WI38 (cell line): Measurements from ENCODE around the gene METTL26.

Experiments used
- H3K4me3 ChIP-seq: 2 replicates; pipeline ENCODE4 v1.5.1; 2011; ENCODE audit warnings: low read depth, mild to moderate bottlenecking, control low read depth, low read length
- CTCF ChIP-seq: IDR thresholded peaks from 2 replicates; pipeline ENCODE4 v1.5.1; 2012; ENCODE audit warnings: low read depth, mild to moderate bottlenecking, control low read depth, low read length

Gene METTL26

DNA sequence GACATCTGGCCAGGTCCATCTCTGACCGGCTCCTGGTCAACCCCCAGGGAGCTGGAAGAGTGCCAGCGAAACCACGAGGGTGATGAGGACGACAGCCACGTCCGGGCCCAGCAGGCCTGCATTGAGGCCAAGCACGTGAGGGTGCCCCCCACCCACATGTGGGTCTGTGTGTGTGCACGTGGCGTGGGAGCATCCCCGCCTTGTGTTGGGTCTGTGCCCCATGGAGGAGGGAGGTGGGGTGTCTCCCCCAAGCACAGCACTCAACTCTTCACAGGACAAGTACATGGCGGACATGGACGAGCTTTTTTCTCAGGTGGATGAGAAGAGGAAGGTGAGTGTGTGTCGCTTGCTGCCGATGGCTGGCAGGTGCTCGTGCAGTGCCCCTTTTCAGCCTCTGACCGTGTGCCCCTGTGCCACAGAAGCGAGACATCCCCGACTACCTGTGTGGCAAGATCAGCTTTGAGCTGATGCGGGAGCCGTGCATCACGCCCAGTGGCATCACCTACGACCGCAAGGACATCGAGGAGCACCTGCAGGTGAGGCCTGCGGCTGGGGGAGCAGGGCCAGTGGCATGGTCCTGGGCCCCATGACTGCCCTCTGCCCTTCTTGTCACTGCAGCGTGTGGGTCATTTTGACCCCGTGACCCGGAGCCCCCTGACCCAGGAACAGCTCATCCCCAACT is 45.8 kb upstream of the METTL26 start:
- H3K4me3 ChIP-seq: peak overlapping the region; percentile 82
- no peak for TF ChIP-seq CTCF

DNA sequence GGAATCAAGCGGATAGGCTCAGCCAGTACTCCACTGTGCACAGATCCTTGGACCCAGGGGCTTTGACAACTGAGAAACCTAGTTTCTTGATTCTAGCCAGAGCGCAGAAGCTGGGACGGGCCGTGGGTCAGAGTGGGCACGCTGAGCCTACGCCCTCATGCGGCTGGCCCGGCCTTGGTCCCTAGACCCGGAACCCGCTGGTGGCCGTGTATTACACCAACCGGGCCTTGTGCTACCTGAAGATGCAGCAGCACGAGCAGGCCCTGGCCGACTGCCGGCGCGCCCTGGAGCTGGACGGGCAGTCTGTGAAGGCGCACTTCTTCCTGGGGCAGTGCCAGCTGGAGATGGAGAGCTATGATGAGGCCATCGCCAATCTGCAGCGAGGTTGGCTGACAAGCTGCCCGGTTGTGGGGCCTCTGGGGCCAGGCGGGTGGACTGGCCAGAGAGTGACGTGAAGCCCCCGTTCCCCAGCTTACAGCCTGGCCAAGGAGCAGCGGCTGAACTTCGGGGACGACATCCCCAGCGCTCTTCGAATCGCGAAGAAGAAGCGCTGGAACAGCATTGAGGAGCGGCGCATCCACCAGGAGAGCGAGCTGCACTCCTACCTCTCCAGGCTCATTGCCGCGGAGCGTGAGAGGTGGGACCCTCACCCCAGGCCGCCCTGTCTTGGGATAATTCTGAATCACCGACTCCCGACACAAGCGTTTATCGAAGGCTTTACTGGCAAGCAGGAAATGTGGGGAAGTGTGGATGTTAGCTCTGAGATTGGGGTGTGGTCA is 45.1 kb upstream of the METTL26 start:
- no peak for TF ChIP-seq CTCF
- H3K4me3 ChIP-seq: peak overlapping the region; percentile 82

- H3K4me3 ChIP-seq: peak overlapping the region; percentile 82
- no peak for TF ChIP-seq CTCF
Measured at GRCh38 chr16:680625-680945, 44.5 kb upstream of the METTL26 start.

DNA sequence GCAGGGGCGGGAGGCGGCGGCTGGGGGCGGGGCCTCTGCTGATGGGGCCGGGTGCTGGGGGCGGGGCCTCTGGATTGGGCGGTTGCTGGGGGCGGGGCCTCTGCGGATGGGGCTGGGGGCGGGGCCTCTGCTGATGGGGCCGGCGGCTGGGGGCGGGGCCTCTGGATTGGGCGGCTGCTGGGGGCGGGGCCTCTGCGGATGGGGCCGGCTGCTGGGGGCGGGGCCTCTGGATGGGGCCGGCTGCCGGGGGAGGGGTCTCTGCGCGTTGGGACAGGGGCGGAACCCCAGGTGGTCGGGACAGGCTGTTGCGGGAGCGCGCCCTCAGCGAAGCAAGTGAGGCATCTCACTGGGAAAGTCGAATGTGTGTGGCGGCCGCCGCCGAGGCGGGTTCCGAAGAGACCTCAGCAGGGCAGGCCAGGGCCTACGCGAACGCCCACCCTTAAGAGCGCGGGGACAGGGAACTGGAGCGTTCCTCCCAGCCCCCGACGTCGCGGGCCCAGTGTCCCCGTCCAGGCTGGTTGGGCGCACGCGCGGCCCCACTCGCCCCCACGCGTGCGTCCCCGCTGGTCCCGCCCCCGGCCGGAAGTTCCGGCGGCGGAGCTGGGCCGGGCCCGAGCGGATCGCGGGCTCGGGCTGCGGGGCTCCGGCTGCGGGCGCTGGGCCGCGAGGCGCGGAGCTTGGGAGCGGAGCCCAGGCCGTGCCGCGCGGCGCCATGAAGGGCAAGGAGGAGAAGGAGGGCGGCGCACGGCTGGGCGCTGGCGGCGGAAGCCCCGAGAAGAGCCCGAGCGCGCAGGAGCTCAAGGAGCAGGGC is 43.9 kb upstream of the METTL26 start, which contains the start of gene STUB1:
TSS of gene STUB1 (plus strand) at position 597 of the 811 bp plus-strand sequence. CDS start at position 713, 116 bp downstream.
- H3K4me3 ChIP-seq: peak within 1 kb of the TSS; percentile 82
- no peak for TF ChIP-seq CTCF

DNA sequence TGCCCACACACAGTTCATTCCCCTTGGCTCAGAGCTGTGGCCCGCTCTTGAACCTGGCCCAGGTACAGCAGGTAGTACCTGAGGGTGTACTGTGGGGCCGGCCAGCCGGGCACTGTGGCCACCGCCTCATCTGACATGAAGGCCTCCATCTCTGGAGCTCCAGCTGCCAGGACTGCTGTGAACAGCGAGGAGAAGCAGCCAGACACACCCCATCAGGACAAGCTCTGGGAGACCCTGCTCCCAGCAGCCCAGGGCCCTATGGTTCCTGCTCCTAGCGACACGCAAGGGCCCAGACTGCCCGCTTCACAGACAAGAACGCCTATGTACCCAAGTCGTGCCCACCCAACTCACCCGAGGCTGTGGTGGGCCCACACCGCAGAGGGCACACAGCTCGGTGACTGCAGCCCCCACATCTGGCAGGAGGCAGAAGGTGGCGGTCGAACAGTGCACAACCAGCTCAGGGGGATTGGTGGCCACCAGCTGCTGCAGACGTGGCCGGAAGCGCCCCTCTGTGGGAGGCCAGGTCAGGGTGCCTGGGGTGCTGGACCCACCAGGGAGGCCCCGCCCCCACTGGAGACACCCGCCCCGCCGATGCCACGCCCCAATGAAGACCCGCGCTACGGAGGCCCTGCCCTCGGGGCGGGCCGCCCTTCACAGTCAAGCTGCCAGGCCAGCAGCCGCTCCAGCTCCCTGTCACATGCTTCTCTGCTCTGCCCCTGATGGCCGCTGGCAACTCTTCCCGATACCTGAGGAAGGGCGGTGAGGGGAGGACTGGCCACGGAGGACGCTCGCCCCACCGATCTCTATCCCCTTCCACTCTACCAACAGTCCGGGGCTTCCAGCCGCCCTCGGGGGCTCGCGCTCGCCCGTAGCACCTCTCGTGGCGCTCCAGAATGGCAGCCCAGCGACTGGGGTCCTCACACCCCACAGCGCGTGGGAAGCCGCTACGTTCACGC is 43.0 kb upstream of the METTL26 start:
- peak overlapping the region; percentile 53 for H3K4me3 ChIP-seq
- TF ChIP-seq CTCF: no peak

GRCh38 chr16:678209-678857 is 42.2 kb upstream of the METTL26 start:
- no peak for TF ChIP-seq CTCF
- H3K4me3 ChIP-seq: no peak overlapping the region
